Measurements from ENCODE around the gene PES1. TPM values are rescaled to one million over a fixed set of nuclear protein-coding genes. Genes with fewer than 3 reads are reported as not detected.
"Not testable (repeated sequence)": the region's sequence is repeated elsewhere in the genome, so short reads cannot be mapped to it uniquely, and the experiment has no call there.

PES1 gene
- total RNA-seq, 2 donors from 2014 or later, result 75.7 to 90.4 TPM

- no peaks in the 10 kb centered on the region for H3K9me3 Mint-ChIP-seq
- peak; percentile 18 to 43 for ATAC-seq (replicated peaks in 1 of 2)
- DNase-seq, result peak; percentile 49 to 70
- no peaks in the 10 kb centered on the region for H3K36me3 Mint-ChIP-seq (ENCODE audit: insufficient read depth in 2 of 2)
- no peaks in the 10 kb centered on the region for H3K27me3 Mint-ChIP-seq (ENCODE audit: low read depth)
- H3K27ac Mint-ChIP-seq, result peak overlapping the region; percentile 64
- H3K4me3 Mint-ChIP-seq, result peak overlapping the region; percentile 64 to 91
- H3K4me1 Mint-ChIP-seq (ENCODE audit: low read depth), result peaks cover 50% of the 10 kb centered on the region
These were observed 13.9 kb upstream of the PES1 start for GRCh38 chr22:30605449-30606110.

GRCh38 chr22:30604723-30605122 lies 13.0 kb upstream of the PES1 start:
- ATAC-seq (replicated peaks in 1 of 2) (no peak), DNase-seq (no peak)
- H3K4me3 Mint-ChIP-seq, result no peak overlapping the region
- no peak overlapping the region for H3K27ac Mint-ChIP-seq
- peaks cover 50% of the 10 kb centered on the region for H3K4me1 Mint-ChIP-seq (ENCODE audit: low read depth)
- H3K27me3 Mint-ChIP-seq (ENCODE audit: low read depth), result no peaks in the 10 kb centered on the region
- no peaks in the 10 kb centered on the region for H3K36me3 Mint-ChIP-seq (ENCODE audit: insufficient read depth in 2 of 2)
- no peaks in the 10 kb centered on the region for H3K9me3 Mint-ChIP-seq

GRCh38 chr22:30603801-30604200 lies 12.1 kb upstream of the PES1 start:
- ATAC-seq (replicated peaks in 1 of 2) (no peak), DNase-seq (no peak)
- Mint-ChIP-seq H3K4me1 (ENCODE audit: low read depth) (peaks cover 40% of the 10 kb centered on the region), H3K27me3 (ENCODE audit: low read depth) (no peaks in the 10 kb centered on the region), H3K27ac (no peak overlapping the region), H3K36me3 (ENCODE audit: insufficient read depth in 2 of 2) (no peaks in the 10 kb centered on the region), H3K9me3 (no peaks in the 10 kb centered on the region), H3K4me3 (no peak overlapping the region)

- DNase-seq (no peak), ATAC-seq (replicated peaks in 1 of 2) (peak in 1 of 2 donors; percentile 33)
These were observed 10.3 kb upstream of the PES1 start for GRCh38 chr22:30602049-30602448.

GRCh38 chr22:30601464-30601863 lies 9.8 kb upstream of the PES1 start:
- ATAC-seq (replicated peaks in 1 of 2) (no peak), DNase-seq (no peak)
- Mint-ChIP-seq H3K9me3 (no peaks in the 10 kb centered on the region), H3K27me3 (ENCODE audit: low read depth) (no peaks in the 10 kb centered on the region), H3K36me3 (ENCODE audit: insufficient read depth in 2 of 2) (no peaks in the 10 kb centered on the region), H3K27ac (no peak overlapping the region), H3K4me1 (ENCODE audit: low read depth) (peaks cover 17% of the 10 kb centered on the region), H3K4me3 (no peak overlapping the region)

More at GRCh38 chr22:30602049-30602448, 10.3 kb upstream of the PES1 start:
- H3K4me1 Mint-ChIP-seq (ENCODE audit: low read depth), result peaks cover 23% of the 10 kb centered on the region
- H3K27ac Mint-ChIP-seq, result no peak overlapping the region
- H3K27me3 Mint-ChIP-seq (ENCODE audit: low read depth), result no peaks in the 10 kb centered on the region
- no peaks in the 10 kb centered on the region for H3K9me3 Mint-ChIP-seq
- no peak overlapping the region for H3K4me3 Mint-ChIP-seq
- no peaks in the 10 kb centered on the region for H3K36me3 Mint-ChIP-seq (ENCODE audit: insufficient read depth in 2 of 2)

GRCh38 chr22:30600921-30601320 lies 9.2 kb upstream of the PES1 start:
- DNase-seq (no peak), ATAC-seq (replicated peaks in 1 of 2) (no peak)
- Mint-ChIP-seq H3K27me3 (ENCODE audit: low read depth) (no peaks in the 10 kb centered on the region), H3K36me3 (ENCODE audit: insufficient read depth in 2 of 2) (no peaks in the 10 kb centered on the region), H3K9me3 (no peaks in the 10 kb centered on the region), H3K4me1 (ENCODE audit: low read depth) (peaks cover 12% of the 10 kb centered on the region), H3K4me3 (no peak overlapping the region), H3K27ac (no peak overlapping the region)

GRCh38 chr22:30598986-30599385 lies 7.3 kb upstream of the PES1 start:
- Mint-ChIP-seq H3K27me3 (ENCODE audit: low read depth) (no peaks in the 10 kb centered on the region), H3K4me1 (ENCODE audit: low read depth) (peaks cover 4% of the 10 kb centered on the region)

GRCh38 chr22:30596886-30597285 lies 5.2 kb upstream of the PES1 start:
- no peak overlapping the region for H3K27ac Mint-ChIP-seq
- no peaks in the 10 kb centered on the region for H3K9me3 Mint-ChIP-seq
- no peaks in the 10 kb centered on the region for H3K36me3 Mint-ChIP-seq (ENCODE audit: insufficient read depth in 2 of 2)
- no peaks in the 10 kb centered on the region for H3K4me1 Mint-ChIP-seq (ENCODE audit: low read depth)
- ATAC-seq (replicated peaks in 1 of 2) (no peak), DNase-seq (no peak)
- no peak overlapping the region for H3K4me3 Mint-ChIP-seq
- peaks cover 6% of the 10 kb centered on the region for H3K27me3 Mint-ChIP-seq (ENCODE audit: low read depth)

More at GRCh38 chr22:30598986-30599385, 7.3 kb upstream of the PES1 start:
- no peaks in the 10 kb centered on the region for H3K36me3 Mint-ChIP-seq (ENCODE audit: insufficient read depth in 2 of 2)
- no peak overlapping the region for H3K4me3 Mint-ChIP-seq
- DNase-seq (no peak), ATAC-seq (replicated peaks in 1 of 2) (no peak)
- no peak overlapping the region for H3K27ac Mint-ChIP-seq
- no peaks in the 10 kb centered on the region for H3K9me3 Mint-ChIP-seq

GRCh38 chr22:30596199-30596598 lies 4.5 kb upstream of the PES1 start:
- DNase-seq (no peak), ATAC-seq (replicated peaks in 1 of 2) (no peak)
- no peak overlapping the region for H3K27ac Mint-ChIP-seq
- no peaks in the 10 kb centered on the region for H3K36me3 Mint-ChIP-seq (ENCODE audit: insufficient read depth in 2 of 2)
- H3K9me3 Mint-ChIP-seq, result no peaks in the 10 kb centered on the region
- H3K4me1 Mint-ChIP-seq (ENCODE audit: low read depth), result no peaks in the 10 kb centered on the region
- peaks cover 6% of the 10 kb centered on the region for H3K27me3 Mint-ChIP-seq (ENCODE audit: low read depth)
- H3K4me3 Mint-ChIP-seq, result no peak overlapping the region

- not testable (repeated sequence) for H3K27me3 Mint-ChIP-seq (ENCODE audit: low read depth); H3K9me3 Mint-ChIP-seq; ATAC-seq (replicated peaks in 1 of 2); H3K4me3 Mint-ChIP-seq; H3K36me3 Mint-ChIP-seq (ENCODE audit: insufficient read depth in 2 of 2); H3K4me1 Mint-ChIP-seq (ENCODE audit: low read depth); DNase-seq; H3K27ac Mint-ChIP-seq
These were observed 627 bp upstream of the PES1 start for GRCh38 chr22:30592360-30592713.

GRCh38 chr22:30591191-30591587 lies 521 bp downstream of the PES1 start:
- Mint-ChIP-seq H3K4me3 (no peak overlapping the region), H3K36me3 (ENCODE audit: insufficient read depth in 2 of 2) (peaks cover 2 to 9% of the 10 kb centered on the region in 2 donors), H3K4me1 (ENCODE audit: low read depth) (no peaks in the 10 kb centered on the region), H3K27me3 (ENCODE audit: low read depth) (peaks cover 6% of the 10 kb centered on the region), H3K27ac (no peak overlapping the region), H3K9me3 (no peaks in the 10 kb centered on the region)
- no peak for ATAC-seq (replicated peaks in 1 of 2)
- no peak for DNase-seq

GRCh38 chr22:30586414-30586813 lies 5.3 kb downstream of the PES1 start:
- Mint-ChIP-seq H3K4me3 (no peak overlapping the region), H3K9me3 (no peaks in the 10 kb centered on the region), H3K4me1 (ENCODE audit: low read depth) (no peaks in the 10 kb centered on the region), H3K36me3 (ENCODE audit: insufficient read depth in 2 of 2) (peaks cover 2 to 21% of the 10 kb centered on the region in 2 donors), H3K27me3 (ENCODE audit: low read depth) (no peaks in the 10 kb centered on the region), H3K27ac (no peak overlapping the region)
- ATAC-seq (replicated peaks in 1 of 2) (no peak), DNase-seq (no peak)

- no peak for DNase-seq
- H3K36me3 Mint-ChIP-seq (ENCODE audit: insufficient read depth in 2 of 2), result peaks cover 2 to 25% of the 10 kb centered on the region in 2 donors
- no peak overlapping the region for H3K4me3 Mint-ChIP-seq
- no peaks in the 10 kb centered on the region for H3K4me1 Mint-ChIP-seq (ENCODE audit: low read depth)
- no peaks in the 10 kb centered on the region for H3K27me3 Mint-ChIP-seq (ENCODE audit: low read depth)
- no peaks in the 10 kb centered on the region for H3K9me3 Mint-ChIP-seq
- no peak for ATAC-seq (replicated peaks in 1 of 2)
- no peak overlapping the region for H3K27ac Mint-ChIP-seq
These were observed 7.3 kb downstream of the PES1 start for GRCh38 chr22:30584441-30584840.
